ENCODE data around the gene PROSER2.

GRCh38 chr10:11870900-11871400, 47.8 kb downstream of the PROSER2 start:
- TF ChIP-seq GATA2 (IDR thresholded peaks at IDR 0.05; ENCODE audit: low read depth, low read length), result no peak
- no peak for TF ChIP-seq GATA3 (IDR thresholded peaks at IDR 0.05; ENCODE audit: low read depth, low read length)
